HEK293 (cell line): ENCODE data around the gene MORN1.

ENCODE experiments used
- CTCF ChIA-PET: fragments of 350-600 bp; formaldehyde crosslinking; extraction: SDS; loops from one replicate; lab custom pipeline; 2021; ENCODE audit warnings: antibody characterized with exemption; lab: Yijun Ruan, JAX
- POLR2A ChIA-PET: fragments of 300-600 bp; formaldehyde crosslinking; extraction: SDS; loops from one replicate; lab custom pipeline; 2020; ENCODE audit warnings: antibody characterized with exemption, inconsistent platforms; lab: Yijun Ruan, JAX
- H3K27ac ChIP-seq: fragments of 200-500 bp; sonication (Bioruptor generic); 2 replicates; pipeline ENCODE4 v1.5.1; 2014; ENCODE audit warnings: low read depth, low read length, control low read depth, inconsistent platforms; ENCODE audit errors: extremely low read depth
- H3K36me3 ChIP-seq, 2 experiments: fragments of 200-500 bp in 1 of 2; sonication (Bioruptor generic) in 1 of 2; 1 replicate in 1 of 2; 2 replicates in 1 of 2; pipeline ENCODE4 v1.5.1; 2014 to 2017; ENCODE audit warnings: inconsistent platforms in 2 of 2, low read length in 2 of 2; ENCODE audit not compliant: control insufficient read depth in 2 of 2, insufficient read depth in 1 of 2
- H3K4me1 ChIP-seq: fragments of 200-500 bp; sonication (Bioruptor generic); 2 replicates; pipeline ENCODE4 v1.5.1; 2014; ENCODE audit warnings: mild to moderate bottlenecking, low read length, inconsistent platforms; ENCODE audit not compliant: control insufficient read depth, insufficient read depth
- H3K4me3 ChIP-seq: 2 replicates; pipeline ENCODE4 v1.5.1; 2011; ENCODE audit warnings: low read depth, mild to moderate bottlenecking, control low read depth, low read length, moderate library complexity
- H3K9me3 ChIP-seq: fragments of 200-500 bp; sonication (Bioruptor generic); 2 replicates; pipeline ENCODE4 v1.5.1; 2014; ENCODE audit warnings: low read depth, low read length, inconsistent platforms; ENCODE audit not compliant: control insufficient read depth, insufficient read depth
- BCL6B ChIP-seq: fragments of 450-650 bp; formaldehyde crosslinking; IDR thresholded peaks from 2 replicates; pipeline ENCODE4 v1.5.1; 2017; ENCODE audit warnings: missing biosample characterization, missing genetic modification characterization
- ZBTB11 ChIP-seq: fragments of 450-650 bp; formaldehyde crosslinking; conservative IDR thresholded peaks from 2 replicates; pipeline ENCODE4 v1.5.1; 2016; ENCODE audit warnings: low read depth, missing biosample characterization, missing genetic modification characterization
- ZBTB7A ChIP-seq: fragments of 450-650 bp; formaldehyde crosslinking; IDR thresholded peaks from 2 replicates; pipeline ENCODE4 v1.5.1; 2016; ENCODE audit warnings: low read depth, missing biosample characterization, missing genetic modification characterization
- ZEB2 ChIP-seq: fragments of 450-650 bp; formaldehyde crosslinking; IDR thresholded peaks from 2 replicates; pipeline ENCODE4 v1.5.1; 2016; ENCODE audit warnings: missing biosample characterization, missing genetic modification characterization
- ZNF10 ChIP-seq: fragments of 450-650 bp; formaldehyde crosslinking; IDR thresholded peaks from 2 replicates; pipeline ENCODE4 v1.5.1; 2017; ENCODE audit warnings: missing biosample characterization, missing genetic modification characterization
- ZNF114 ChIP-seq: fragments of 450-650 bp; formaldehyde crosslinking; IDR thresholded peaks from 2 replicates; pipeline ENCODE4 v1.5.0; 2017; ENCODE audit warnings: missing biosample characterization, missing genetic modification characterization
- ZNF280C ChIP-seq: fragments of 450-650 bp; formaldehyde crosslinking; IDR thresholded peaks from 2 replicates; pipeline ENCODE4 v1.5.1; 2016; ENCODE audit warnings: missing biosample characterization, missing genetic modification characterization
- ZNF292 ChIP-seq: fragments of 450-650 bp; formaldehyde crosslinking; IDR thresholded peaks from 2 replicates; pipeline ENCODE4 v1.5.1; 2016; ENCODE audit warnings: low read depth, missing biosample characterization, missing genetic modification characterization, borderline replicate concordance
- ZNF350 ChIP-seq: fragments of 450-650 bp; formaldehyde crosslinking; IDR thresholded peaks from 2 replicates; pipeline ENCODE4 v1.5.0; 2017; ENCODE audit warnings: missing biosample characterization, mild to moderate bottlenecking, missing genetic modification characterization
- ZNF426 ChIP-seq: fragments of 450-650 bp; formaldehyde crosslinking; IDR thresholded peaks from 2 replicates; pipeline ENCODE4 v1.5.1; 2017; ENCODE audit warnings: missing biosample characterization, missing genetic modification characterization, mild to moderate bottlenecking, inconsistent platforms, moderate library complexity
- ZNF596 ChIP-seq: fragments of 450-650 bp; IDR thresholded peaks from 2 replicates; pipeline ENCODE4 v1.5.0; 2018; ENCODE audit warnings: missing biosample characterization, mild to moderate bottlenecking, missing genetic modification characterization, moderate library complexity
- ZNF629 ChIP-seq: fragments of 450-650 bp; formaldehyde crosslinking; IDR thresholded peaks from 2 replicates; pipeline ENCODE4 v1.5.1; 2017; ENCODE audit warnings: missing biosample characterization, missing genetic modification characterization
- ZNF658 ChIP-seq: fragments of 450-650 bp; formaldehyde crosslinking; IDR thresholded peaks from 2 replicates; pipeline ENCODE4; 2016; ENCODE audit warnings: missing biosample characterization, missing genetic modification characterization
- ZNF768 ChIP-seq: fragments of 450-650 bp; formaldehyde crosslinking; IDR thresholded peaks from 2 replicates; pipeline ENCODE4 v1.5.1; 2018; ENCODE audit warnings: missing biosample characterization, mild to moderate bottlenecking, missing genetic modification characterization
- ZSCAN18 ChIP-seq: fragments of 450-650 bp; formaldehyde crosslinking; IDR thresholded peaks from 2 replicates; pipeline ENCODE4 v1.5.1; 2016; ENCODE audit warnings: missing biosample characterization, missing genetic modification characterization

MORN1 gene

GRCh38 chr1:2289607-2290006 is 101.7 kb downstream of the MORN1 start:
- H3K9me3 ChIP-seq = no peaks in the 10 kb centered on the region
- peaks cover 17% of the 10 kb centered on the region for H3K4me1 ChIP-seq
- no peak overlapping the region for H3K4me3 ChIP-seq
- TF ChIP-seq ZNF350 (tag by site-specific recombination) = no peak
- peak; percentile 93 for TF ChIP-seq ZNF10 (tag by site-specific recombination)
- H3K27ac ChIP-seq = no peak overlapping the region; the same call in 1 of the 2 replicates
- peaks cover 0 to 19% of the 10 kb centered on the region in 2 experiments; a peak in 1 of 3 replicates for H3K36me3 ChIP-seq
- ChIA-PET POLR2A (interaction anchor here (0.5 kb wide), 1 partner anchor 65 kb away, joined by 3 read pairs; no protein-coding TSS in a partner anchor), CTCF (no interaction called here)

GRCh38 chr1:2288816-2289536 is 102.4 kb downstream of the MORN1 start:
- H3K27ac ChIP-seq = no peak overlapping the region
- CTCF ChIA-PET = no interaction called here
- peaks cover 17% of the 10 kb centered on the region for H3K4me1 ChIP-seq
- H3K36me3 ChIP-seq = peaks cover 0 to 13% of the 10 kb centered on the region in 2 experiments; a peak in 1 of 3 replicates
- no peaks in the 10 kb centered on the region for H3K9me3 ChIP-seq
- POLR2A ChIA-PET = interaction anchor here (0.5 kb wide), 1 partner anchor 64 kb away, joined by 3 read pairs; no protein-coding TSS in a partner anchor
- no peak for TF ChIP-seq ZBTB7A
- no peak for TF ChIP-seq ZNF350 (tag by site-specific recombination)
- TF ChIP-seq ZNF629 (tag by site-specific recombination) = no peak
- no peak for TF ChIP-seq ZEB2 (tag by site-specific recombination)
- no peak for TF ChIP-seq ZNF280C (tag by site-specific recombination)
- TF ChIP-seq ZNF768 = no peak
- no peak for TF ChIP-seq ZBTB11 (tag by site-specific recombination)
- TF ChIP-seq ZNF114 (tag by site-specific recombination) = no peak
- TF ChIP-seq BCL6B (tag by site-specific recombination) = no peak
- TF ChIP-seq ZNF292 (tag by site-specific recombination) = no peak
- TF ChIP-seq ZNF596 (tag by site-specific recombination) = no peak
- no peak for TF ChIP-seq ZNF658 (tag by site-specific recombination)
- no peak for TF ChIP-seq ZNF426
- no peak for TF ChIP-seq ZSCAN18 (tag by site-specific recombination)
- no peak overlapping the region for H3K4me3 ChIP-seq
